ENCODE data around the gene AXIN1.

GRCh38 chr16:318628-319027, 33.9 kb downstream of the AXIN1 start:
- TF ChIP-seq NR2C2 (CRISPR knock-in tag; IDR thresholded peaks at IDR 0.05) (no peak), NR2C2 (tag; IDR thresholded peaks at IDR 0.05) (no peak), CREBBP (IDR thresholded peaks at IDR 0.05; ENCODE audit: low read depth, low read length) (no peak), YY1 (IDR thresholded peaks at IDR 0.05; ENCODE audit: borderline replicate concordance in 1 of 3, control insufficient read depth in 1 of 3, extremely low read depth in 1 of 3, insufficient read depth in 3 of 3, insufficient read length in 1 of 3, insufficient replicate concordance in 2 of 3, low read depth in 1 of 3, low read length in 2 of 3) (no peak), RAD21 (CRISPR knock-in tag; conservative IDR thresholded peaks at IDR 0.05 in 1 of 2, IDR thresholded peaks at IDR 0.05 in 1 of 2) (peak in 1 of 2 experiments; percentile 16; a peak in 1 of 4 replicates), ZNF449 (CRISPR knock-in tag; IDR thresholded peaks at IDR 0.05) (no peak), GABPA (tag; conservative IDR thresholded peaks at IDR 0.05; ENCODE audit: low read depth) (no peak), IRF2 (CRISPR knock-in tag; IDR thresholded peaks at IDR 0.05) (no peak), STAT6 (CRISPR knock-in tag; IDR thresholded peaks at IDR 0.05) (no peak), MLX (CRISPR knock-in tag; conservative IDR thresholded peaks at IDR 0.05) (no peak), SRSF3 (IDR thresholded peaks at IDR 0.05; ENCODE audit: insufficient read depth, low read length) (no peak), FOXJ3 (CRISPR knock-in tag; IDR thresholded peaks at IDR 0.05) (no peak), NFIC (IDR thresholded peaks at IDR 0.05) (no peak), CTCF (IDR thresholded peaks at IDR 0.05 in 2 of 3, conservative IDR thresholded peaks at IDR 0.05 in 1 of 3; ENCODE audit: insufficient read depth in 2 of 3, low read depth in 1 of 3, low read length in 3 of 3) (peak; percentile 56 to 98 (median 65))

Measured in K562 (cell line).